Measurements from ENCODE around the gene DMXL2.

- TF ChIP-seq CTCF (IDR thresholded peaks at IDR 0.05; ENCODE audit: poor library complexity) (no peak), EZH2 (IDR thresholded peaks at IDR 0.05; ENCODE audit: borderline replicate concordance) (no peak), EZH2phosphoT487 (IDR thresholded peaks at IDR 0.05; ENCODE audit: low read depth, severe bottlenecking, unreplicated experiment) (no peak)
These were observed 119.6 kb downstream of the DMXL2 start for GRCh38 chr15:51503003-51503402.

Measured in hepatocyte (in vitro differentiated cells).